Endothelial cell (in vitro differentiated cells): ENCODE measurements around the gene TMIGD1. TPM values are rescaled to one million over a fixed set of nuclear protein-coding genes. Genes with fewer than 3 reads are reported as not detected.

ENCODE experiments used
- DNase-seq: peaks from one replicate; pipeline ENCODE4 v3.0.0; 2021; ENCODE audit warnings: low spot score
- H3K27ac Mint-ChIP-seq: one replicate; pipeline ENCODE4 v1.8.0; 2021; ENCODE audit warnings: mixed read lengths, inconsistent platforms; ENCODE audit not compliant: unreplicated experiment
- H3K27me3 Mint-ChIP-seq: one replicate; pipeline ENCODE4 v1.8.0; 2021; ENCODE audit warnings: mild to moderate bottlenecking, moderate library complexity, mixed read lengths, inconsistent platforms; ENCODE audit not compliant: unreplicated experiment
- H3K36me3 Mint-ChIP-seq: one replicate; pipeline ENCODE4 v1.8.0; 2021; ENCODE audit warnings: mild to moderate bottlenecking, low read depth, mixed read lengths, inconsistent platforms; ENCODE audit not compliant: unreplicated experiment
- H3K4me1 Mint-ChIP-seq: one replicate; pipeline ENCODE4 v1.8.0; 2021; ENCODE audit warnings: mild to moderate bottlenecking, mixed read lengths, inconsistent platforms; ENCODE audit not compliant: unreplicated experiment
- H3K4me3 Mint-ChIP-seq: one replicate; pipeline ENCODE4 v1.8.0; 2021; ENCODE audit warnings: mild to moderate bottlenecking, mixed read lengths, inconsistent platforms; ENCODE audit not compliant: unreplicated experiment
- H3K9me3 Mint-ChIP-seq: one replicate; pipeline ENCODE4 v1.8.0; 2021; ENCODE audit warnings: mixed read lengths, inconsistent platforms; ENCODE audit not compliant: unreplicated experiment
- CTCF ChIP-seq: fragments of 200-600 bp; sonication (generic); IDR thresholded peaks from one replicate; pipeline ENCODE4 v1.5.0; 2021; ENCODE audit warnings: antibody characterized with exemption; ENCODE audit not compliant: unreplicated experiment
- total RNA-seq: library from RNA; stranded (reverse); fragmentation: NEBNext Ultra II Directional; extraction: Animal tissue kit (Norgen Biotek cat#: 25700); gene quantifications from one replicate; pipeline ENCODE4 v1.2.1, GENCODE V29; 2021; ENCODE audit not compliant: unreplicated experiment

The TMIGD1 gene
- total RNA-seq, 1 donor from 2014 or later, result not detected

- Mint-ChIP-seq H3K4me3 (no peak overlapping the region), H3K27me3 (no peaks in the 10 kb centered on the region), H3K9me3 (no peaks in the 10 kb centered on the region), H3K36me3 (no peaks in the 10 kb centered on the region), H3K27ac (no peak overlapping the region), H3K4me1 (peaks cover 3% of the 10 kb centered on the region)
- no peak for DNase-seq
- TF ChIP-seq CTCF, result no peak
Observed at GRCh38 chr17:30310562-30310961, 23.3 kb downstream of the TMIGD1 start.

- H3K36me3 Mint-ChIP-seq, result no peaks in the 10 kb centered on the region
- TF ChIP-seq CTCF, result no peak
- H3K27ac Mint-ChIP-seq, result no peak overlapping the region
- no peaks in the 10 kb centered on the region for H3K9me3 Mint-ChIP-seq
- H3K27me3 Mint-ChIP-seq, result no peaks in the 10 kb centered on the region
- DNase-seq, result no peak
- no peak overlapping the region for H3K4me3 Mint-ChIP-seq
- peaks cover 3% of the 10 kb centered on the region for H3K4me1 Mint-ChIP-seq
Observed at GRCh38 chr17:30309591-30309990, 24.3 kb downstream of the TMIGD1 start.

GRCh38 chr17:30308406-30308805 lies 25.5 kb downstream of the TMIGD1 start:
- Mint-ChIP-seq H3K4me1 (peaks cover 3% of the 10 kb centered on the region), H3K4me3 (no peak overlapping the region), H3K36me3 (no peaks in the 10 kb centered on the region), H3K27me3 (no peaks in the 10 kb centered on the region), H3K9me3 (no peaks in the 10 kb centered on the region), H3K27ac (no peak overlapping the region)
- DNase-seq, result no peak
- no peak for TF ChIP-seq CTCF

- DNase-seq, result no peak
- peaks cover 3% of the 10 kb centered on the region for H3K4me1 Mint-ChIP-seq
- H3K36me3 Mint-ChIP-seq, result no peaks in the 10 kb centered on the region
- H3K4me3 Mint-ChIP-seq, result no peak overlapping the region
- no peak overlapping the region for H3K27ac Mint-ChIP-seq
- no peaks in the 10 kb centered on the region for H3K9me3 Mint-ChIP-seq
- no peak for TF ChIP-seq CTCF
- H3K27me3 Mint-ChIP-seq, result no peaks in the 10 kb centered on the region
Observed at GRCh38 chr17:30304778-30305177, 29.1 kb downstream of the TMIGD1 start.

- Mint-ChIP-seq H3K4me3 (no peak overlapping the region), H3K36me3 (no peaks in the 10 kb centered on the region), H3K27ac (no peak overlapping the region), H3K9me3 (no peaks in the 10 kb centered on the region), H3K27me3 (peaks cover under 1% of the 10 kb centered on the region), H3K4me1 (peaks cover 3% of the 10 kb centered on the region)
- DNase-seq, result no peak
- no peak for TF ChIP-seq CTCF
Observed at GRCh38 chr17:30302241-30302640, 31.6 kb downstream of the TMIGD1 start.
